PC-3 (cell line): Measurements from ENCODE around the gene PEX14.

Experiments used
- CTCF ChIP-seq: fragments of 300-600 bp; sonication (generic); conservative IDR thresholded peaks from 2 replicates; pipeline ENCODE4 v1.5.1; 2017; ENCODE audit warnings: antibody characterized with exemption, low read depth, mild to moderate bottlenecking, low read length
- EZH2phosphoT487 ChIP-seq: fragments of 300-600 bp; sonication (generic); IDR thresholded peaks from 2 replicates; pipeline ENCODE4 v1.6.1; 2018; ENCODE audit warnings: mild to moderate bottlenecking, antibody characterized with exemption, low read length, borderline replicate concordance

GRCh38 chr1:10428984-10429383 lies 45.8 kb upstream of the PEX14 start:
- TF ChIP-seq CTCF: no peak
- no peak for TF ChIP-seq EZH2phosphoT487
